ENCODE measurements around the gene NSG2.

DNA sequence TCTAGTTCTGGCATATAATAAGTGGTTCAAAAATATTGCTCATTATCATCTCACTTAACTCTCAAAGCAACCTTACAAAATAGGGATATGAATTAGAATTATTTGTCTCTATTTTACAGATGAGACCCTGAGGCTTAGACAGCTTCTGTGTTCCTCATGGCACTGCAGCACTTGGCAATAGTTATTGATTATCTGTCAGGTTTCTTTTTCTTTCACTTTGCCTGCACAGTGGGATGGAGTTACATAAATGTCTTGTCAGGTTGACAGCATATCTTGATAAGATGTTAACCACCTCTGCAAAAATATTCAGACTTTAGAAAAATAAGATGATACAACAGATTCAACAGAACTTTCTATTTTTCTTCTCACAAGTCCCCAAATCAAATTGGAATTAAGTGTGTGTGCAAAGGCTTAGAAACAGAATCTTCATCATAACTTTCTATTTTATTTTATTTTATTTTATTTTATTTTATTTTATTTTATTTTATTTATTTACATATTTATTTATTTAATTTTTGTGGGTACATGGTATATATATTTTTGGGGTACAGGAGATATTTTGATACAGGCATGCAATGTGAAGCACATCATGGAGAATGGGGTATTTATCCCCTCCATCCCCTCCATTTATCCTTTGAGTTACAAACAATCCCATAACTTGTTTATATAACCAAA lies 17.7 kb downstream of the NSG2 start:
- TF ChIP-seq, protein P1, sequence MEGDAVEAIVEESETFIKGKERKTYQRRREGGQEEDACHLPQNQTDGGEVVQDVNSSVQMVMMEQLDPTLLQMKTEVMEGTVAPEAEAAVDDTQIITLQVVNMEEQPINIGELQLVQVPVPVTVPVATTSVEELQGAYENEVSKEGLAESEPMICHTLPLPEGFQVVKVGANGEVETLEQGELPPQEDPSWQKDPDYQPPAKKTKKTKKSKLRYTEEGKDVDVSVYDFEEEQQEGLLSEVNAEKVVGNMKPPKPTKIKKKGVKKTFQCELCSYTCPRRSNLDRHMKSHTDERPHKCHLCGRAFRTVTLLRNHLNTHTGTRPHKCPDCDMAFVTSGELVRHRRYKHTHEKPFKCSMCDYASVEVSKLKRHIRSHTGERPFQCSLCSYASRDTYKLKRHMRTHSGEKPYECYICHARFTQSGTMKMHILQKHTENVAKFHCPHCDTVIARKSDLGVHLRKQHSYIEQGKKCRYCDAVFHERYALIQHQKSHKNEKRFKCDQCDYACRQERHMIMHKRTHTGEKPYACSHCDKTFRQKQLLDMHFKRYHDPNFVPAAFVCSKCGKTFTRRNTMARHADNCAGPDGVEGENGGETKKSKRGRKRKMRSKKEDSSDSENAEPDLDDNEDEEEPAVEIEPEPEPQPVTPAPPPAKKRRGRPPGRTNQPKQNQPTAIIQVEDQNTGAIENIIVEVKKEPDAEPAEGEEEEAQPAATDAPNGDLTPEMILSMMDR (IDR thresholded peaks at IDR 0.05; ENCODE audit: low read length): no peak
- no peak for TF ChIP-seq EZH2 (optimal IDR thresholded peaks at IDR 0.05; ENCODE audit: low read depth, low read length)

Measured in MM.1S (cell line).